Naive B cell (primary cell): ENCODE results near the gene LAMB3. TPM values are rescaled to one million over a fixed set of nuclear protein-coding genes. Genes with fewer than 3 reads are reported as not detected.
"Not testable (repeated sequence)": the region's sequence is repeated elsewhere in the genome, so short reads cannot be mapped to it uniquely, and the experiment has no call there.

Experiments used
- ATAC-seq, 2 donors: fragments of 150-1000 bp; cut with Tn5 transposase; 2 replicates each; pipeline ENCODE4 v1.10.0; 2021; ENCODE audit warnings: low read depth in 2 of 2, mild to moderate bottlenecking in 2 of 2, moderate library complexity in 2 of 2
- DNase-seq: peaks from one replicate; pipeline ENCODE4 v3.0.0; 2022
- H3K27ac Mint-ChIP-seq, 6 donors: one replicate each; pipeline ENCODE4 v1.8.0; 2020 to 2022; ENCODE audit warnings: mild to moderate bottlenecking in 6 of 6, mixed read lengths in 6 of 6, moderate library complexity in 5 of 6, inconsistent platforms in 2 of 6
- H3K27me3 Mint-ChIP-seq, 3 donors: one replicate each; pipeline ENCODE4 v1.8.0; 2021 to 2022; ENCODE audit warnings: mixed read lengths in 3 of 3, mild to moderate bottlenecking in 1 of 3
- H3K36me3 Mint-ChIP-seq, 2 donors: one replicate each; pipeline ENCODE4 v1.8.0; 2020 to 2022; ENCODE audit warnings: mixed read lengths in 2 of 2, inconsistent platforms in 1 of 2, mild to moderate bottlenecking in 1 of 2
- H3K4me1 Mint-ChIP-seq, 3 donors: one replicate each; pipeline ENCODE4 v1.8.0; 2020 to 2022; ENCODE audit warnings: mixed read lengths in 3 of 3, inconsistent platforms in 1 of 3, mild to moderate bottlenecking in 1 of 3, moderate library complexity in 1 of 3
- H3K4me3 Mint-ChIP-seq, 8 donors: one replicate each; pipeline ENCODE4 v1.8.0; 2020 to 2022; ENCODE audit warnings: mild to moderate bottlenecking in 8 of 8, mixed read lengths in 8 of 8, moderate library complexity in 8 of 8, inconsistent platforms in 2 of 8
- H3K9me3 Mint-ChIP-seq, 7 donors: one replicate each; pipeline ENCODE4 v1.8.0; 2020 to 2022; ENCODE audit warnings: mixed read lengths in 7 of 7, mild to moderate bottlenecking in 5 of 7, inconsistent platforms in 2 of 7, moderate library complexity in 1 of 7
- polyA plus RNA-seq, 6 donors: library from polyadenylated mRNA; unstranded; fragments of 300-500 nt; fragmentation: Illumina TruSeq; gene quantifications; one replicate each; pipeline ENCODE4 v1.2.3, GENCODE V29; 2021; ENCODE audit warnings: low read depth in 6 of 6

LAMB3 gene
- not detected for polyA plus RNA-seq

DNA sequence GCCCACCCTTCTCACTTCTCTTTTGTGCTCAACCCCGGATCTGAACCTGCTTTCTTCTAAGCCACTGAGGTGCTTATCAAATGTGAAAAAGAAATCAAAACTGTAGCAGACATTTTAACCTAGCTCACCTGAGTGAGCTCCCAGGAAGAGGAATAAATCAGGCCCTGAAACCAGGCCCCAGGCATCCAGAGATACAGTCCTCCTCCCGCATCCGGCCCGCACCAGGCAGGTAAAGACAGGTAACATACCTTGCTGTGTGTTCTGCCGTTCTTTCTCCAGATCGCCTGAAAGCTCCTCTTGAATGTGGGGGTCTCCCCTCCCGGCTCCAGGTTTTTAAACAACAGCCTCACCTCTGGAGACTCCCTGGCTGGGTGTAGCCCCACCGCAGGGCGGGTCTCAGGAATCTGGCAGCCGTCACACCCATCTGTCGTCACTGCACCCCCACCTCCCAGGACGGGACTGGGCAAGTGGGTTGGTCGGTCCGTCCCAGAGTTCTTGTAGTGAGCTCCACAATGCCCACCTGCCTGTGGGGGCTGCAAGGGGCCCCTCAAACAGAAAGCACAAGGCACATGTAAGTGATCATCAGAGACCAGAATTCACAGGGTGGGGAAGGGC, at the start of gene LAMB3:
Gene LAMB3, minus strand, starts transcription at position 305 of the 615 bp plus-strand sequence. CDS start 1,481 bp downstream, outside the sequence.
- no peaks in the 10 kb centered on the region for H3K36me3 Mint-ChIP-seq
- peak within 1 kb of the TSS in 1 of 8 donors; percentile 16 for H3K4me3 Mint-ChIP-seq
- no peak for DNase-seq
- ATAC-seq, result no peak
- H3K27ac Mint-ChIP-seq, result peak within 1 kb of the TSS in 3 of 6 donors; percentile 36 to 59 (median 52)
- no peaks in the 10 kb centered on the region for H3K9me3 Mint-ChIP-seq
- peaks cover 4 to 31% (median 23%) of the 10 kb centered on the region in 3 donors for H3K27me3 Mint-ChIP-seq
- no peaks in the 10 kb centered on the region for H3K4me1 Mint-ChIP-seq

DNA sequence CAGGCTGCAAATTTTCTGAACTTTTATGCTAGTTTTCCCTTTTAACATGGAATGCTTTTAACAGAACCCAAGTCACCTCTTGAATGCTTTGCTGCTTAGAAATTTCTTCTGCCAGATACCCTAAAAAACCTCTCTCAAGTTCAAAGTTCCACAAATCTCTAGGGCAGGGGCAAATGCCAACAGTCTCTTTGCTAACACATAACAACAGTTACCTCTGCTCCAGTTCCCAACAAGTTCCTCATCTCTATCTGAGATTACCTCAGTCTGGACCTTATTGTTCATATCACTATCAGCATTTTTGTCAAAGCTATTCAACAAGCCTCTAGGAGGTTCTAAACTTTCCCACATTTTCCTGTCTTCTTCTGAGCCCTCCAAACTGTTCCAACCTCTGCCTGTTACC, 48.5 kb upstream of the LAMB3 start:
- not testable (repeated sequence) for DNase-seq, H3K36me3 Mint-ChIP-seq, H3K9me3 Mint-ChIP-seq, H3K4me3 Mint-ChIP-seq, ATAC-seq, H3K4me1 Mint-ChIP-seq
- Mint-ChIP-seq H3K27ac (peak overlapping the region in 1 of 6 donors; percentile 25), H3K27me3 (peaks cover 33 to 54% (median 37%) of the 10 kb centered on the region in 3 donors)

DNA sequence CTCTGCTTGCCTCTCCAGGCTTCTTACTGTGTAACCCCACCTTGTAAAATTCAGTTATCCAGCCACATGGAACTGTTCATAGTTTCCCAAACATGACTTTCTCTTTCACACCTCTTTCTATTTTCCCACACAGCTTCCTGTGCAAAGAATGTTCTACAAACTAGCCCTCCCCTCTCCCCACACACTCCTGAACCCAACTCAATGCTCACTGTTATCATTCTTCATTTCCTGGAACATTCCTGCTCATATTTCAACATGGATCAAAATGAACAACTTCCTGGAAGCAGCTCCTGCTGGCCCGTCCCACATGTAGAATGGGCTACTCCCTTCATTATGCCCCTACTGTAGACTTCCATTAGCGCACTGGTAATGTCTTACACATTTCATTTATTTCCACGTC, 44.9 kb upstream of the LAMB3 start:
- ATAC-seq, result no peak
- Mint-ChIP-seq H3K27me3 (peaks cover 37 to 65% (median 44%) of the 10 kb centered on the region in 3 donors), H3K9me3 (peaks cover 0 to 2% (median 0%) of the 10 kb centered on the region in 7 donors), H3K4me3 (no peak overlapping the region), H3K27ac (no peak overlapping the region), H3K4me1 (peaks cover 0 to 8% (median 5%) of the 10 kb centered on the region in 3 donors), H3K36me3 (no peaks in the 10 kb centered on the region)
- DNase-seq, result no peak

DNA sequence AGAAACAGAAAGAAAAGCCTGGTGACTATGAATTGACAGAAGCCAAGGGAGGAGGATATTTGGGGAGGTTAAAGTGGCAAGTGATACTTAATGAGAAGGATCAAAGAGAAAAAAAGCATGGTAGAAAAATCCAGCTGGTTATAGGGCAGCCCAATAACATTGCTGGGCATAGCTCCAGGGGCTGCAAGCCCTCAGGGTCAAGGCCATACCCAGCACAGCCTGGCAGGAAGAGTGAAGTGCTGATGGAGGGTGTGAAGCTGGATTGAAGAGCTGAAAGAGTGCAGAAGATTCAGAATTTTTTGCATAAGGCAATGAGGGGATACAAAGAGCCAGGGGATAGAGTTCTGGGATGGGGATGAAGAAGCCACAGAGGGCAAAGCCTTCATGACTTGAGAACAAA, 44.4 kb upstream of the LAMB3 start:
- H3K4me3 Mint-ChIP-seq, result no peak overlapping the region
- H3K4me1 Mint-ChIP-seq, result peaks cover 0 to 8% (median 5%) of the 10 kb centered on the region in 3 donors
- no peaks in the 10 kb centered on the region for H3K36me3 Mint-ChIP-seq
- DNase-seq (no peak), ATAC-seq (no peak)
- H3K27ac Mint-ChIP-seq, result no peak overlapping the region
- peaks cover 0 to 2% (median 0%) of the 10 kb centered on the region in 7 donors for H3K9me3 Mint-ChIP-seq
- peaks cover 37 to 61% (median 42%) of the 10 kb centered on the region in 3 donors for H3K27me3 Mint-ChIP-seq

DNA sequence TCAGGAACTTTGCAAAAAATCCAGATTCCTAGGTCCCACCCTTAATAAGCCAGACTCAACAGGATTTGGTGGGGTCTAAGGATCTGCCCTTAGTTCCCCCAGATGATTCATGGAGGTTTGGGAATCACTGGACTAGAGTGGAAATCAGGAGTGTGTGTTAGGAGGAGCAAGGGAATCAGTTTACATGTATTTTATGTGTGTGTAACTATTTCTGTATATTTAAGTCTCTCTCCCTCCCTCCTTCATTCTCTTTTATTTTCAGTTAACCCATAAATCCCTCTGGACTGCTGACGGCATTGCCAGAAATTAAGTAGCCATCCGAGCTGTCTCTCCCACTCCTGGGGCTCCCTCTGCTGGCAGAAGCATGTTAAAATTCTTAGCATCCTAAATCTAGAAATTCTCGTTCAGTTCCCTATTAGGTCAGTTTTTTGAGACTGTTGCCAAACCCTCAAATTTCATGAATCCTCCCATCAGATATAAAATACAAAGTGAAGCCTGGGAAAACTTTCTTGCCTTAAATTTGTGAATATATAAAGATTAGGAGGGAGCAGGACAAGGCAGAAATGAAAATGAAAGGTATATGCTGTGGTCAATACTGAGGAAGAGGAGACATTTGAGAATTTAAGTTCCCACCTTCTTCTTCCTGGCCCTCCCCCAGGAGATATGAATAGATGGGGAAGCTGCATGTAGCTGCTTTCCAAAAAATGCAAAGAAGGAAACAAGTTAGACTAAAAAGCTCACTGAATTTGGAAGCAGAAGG, 40.7 kb upstream of the LAMB3 start:
- no peak for ATAC-seq
- peaks cover 21 to 53% (median 26%) of the 10 kb centered on the region in 3 donors for H3K27me3 Mint-ChIP-seq
- H3K27ac Mint-ChIP-seq, result peak overlapping the region in 2 of 6 donors; percentile 57
- H3K4me3 Mint-ChIP-seq, result no peak overlapping the region
- H3K9me3 Mint-ChIP-seq, result no peaks in the 10 kb centered on the region
- H3K36me3 Mint-ChIP-seq, result no peaks in the 10 kb centered on the region
- peak; percentile 29 for DNase-seq
- H3K4me1 Mint-ChIP-seq, result peaks cover 0 to 8% (median 5%) of the 10 kb centered on the region in 3 donors

DNA sequence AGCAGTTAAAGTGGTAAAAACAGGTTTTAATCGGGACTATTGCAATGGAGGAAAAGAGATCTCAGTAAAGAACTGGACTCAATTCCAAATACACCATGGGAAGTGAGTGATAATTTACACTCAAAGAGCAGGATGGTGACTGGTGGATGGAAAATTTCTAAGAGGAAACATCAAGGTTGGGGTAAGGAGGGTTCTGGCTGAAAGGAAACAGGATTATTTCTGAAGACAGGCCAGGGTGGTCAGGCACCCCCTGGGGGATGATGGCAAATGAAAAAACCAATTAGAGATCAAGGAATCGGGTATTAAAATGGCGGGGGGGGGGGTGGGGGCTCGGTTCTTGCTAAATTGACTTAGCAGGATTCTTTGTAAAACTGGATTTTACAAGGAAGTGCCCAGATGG, 40.1 kb upstream of the LAMB3 start:
- ATAC-seq, result no peak
- Mint-ChIP-seq H3K36me3 (no peaks in the 10 kb centered on the region), H3K9me3 (no peaks in the 10 kb centered on the region), H3K4me3 (peak overlapping the region in 1 of 8 donors; percentile 16), H3K27ac (no peak overlapping the region), H3K27me3 (peaks cover 21 to 50% (median 24%) of the 10 kb centered on the region in 3 donors), H3K4me1 (peaks cover 0 to 8% (median 5%) of the 10 kb centered on the region in 3 donors)
- no peak for DNase-seq

DNA sequence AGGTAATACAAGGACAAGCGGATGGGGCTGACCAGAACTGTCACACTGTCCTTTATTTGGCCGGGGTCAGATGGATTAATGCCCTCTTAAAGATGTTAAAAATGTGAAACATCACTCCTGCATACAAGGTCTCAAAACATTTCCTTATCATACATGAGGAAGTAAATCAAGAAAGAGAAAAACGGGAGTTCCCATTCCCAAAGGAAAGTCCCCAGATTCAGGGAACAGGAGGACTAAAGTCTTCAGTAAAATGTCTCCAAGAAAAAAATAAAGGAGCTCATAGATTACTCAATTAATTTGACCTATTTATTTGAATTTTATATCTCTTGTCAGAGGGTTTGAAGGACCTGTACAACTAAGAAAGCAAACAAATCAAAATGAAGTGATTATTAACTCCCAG, 39.0 kb upstream of the LAMB3 start:
- Mint-ChIP-seq H3K27me3 (peaks cover 18 to 39% (median 18%) of the 10 kb centered on the region in 3 donors), H3K9me3 (no peaks in the 10 kb centered on the region), H3K36me3 (no peaks in the 10 kb centered on the region), H3K27ac (no peak overlapping the region), H3K4me1 (peaks cover 0 to 8% (median 5%) of the 10 kb centered on the region in 3 donors), H3K4me3 (no peak overlapping the region)
- DNase-seq (no peak), ATAC-seq (no peak)

DNA sequence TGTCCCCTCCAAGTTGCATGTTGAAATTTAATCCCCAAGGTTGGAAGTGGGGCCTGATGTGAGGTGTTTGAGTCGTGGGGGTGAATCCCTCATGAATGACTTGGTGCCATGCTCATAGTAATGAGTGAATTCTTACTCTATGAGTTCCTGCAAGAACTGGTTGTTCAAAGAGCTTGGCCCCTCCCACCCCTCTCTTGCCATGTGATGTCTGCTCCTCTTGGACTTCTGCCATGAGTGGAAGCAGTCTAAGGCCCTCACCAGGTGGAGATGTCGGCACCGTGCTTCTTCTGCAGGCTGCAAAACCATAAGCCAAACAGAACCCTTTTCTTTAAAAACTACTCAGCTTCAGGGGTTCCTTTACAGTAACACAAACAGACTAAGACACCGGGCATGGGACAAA, 37.3 kb upstream of the LAMB3 start:
- Mint-ChIP-seq H3K4me1 (peaks cover 3 to 10% (median 8%) of the 10 kb centered on the region in 3 donors), H3K9me3 (no peaks in the 10 kb centered on the region), H3K27ac (no peak overlapping the region), H3K4me3 (no peak overlapping the region), H3K36me3 (no peaks in the 10 kb centered on the region), H3K27me3 (peaks cover 7 to 27% (median 24%) of the 10 kb centered on the region in 3 donors)
- DNase-seq (no peak), ATAC-seq (no peak)

DNA sequence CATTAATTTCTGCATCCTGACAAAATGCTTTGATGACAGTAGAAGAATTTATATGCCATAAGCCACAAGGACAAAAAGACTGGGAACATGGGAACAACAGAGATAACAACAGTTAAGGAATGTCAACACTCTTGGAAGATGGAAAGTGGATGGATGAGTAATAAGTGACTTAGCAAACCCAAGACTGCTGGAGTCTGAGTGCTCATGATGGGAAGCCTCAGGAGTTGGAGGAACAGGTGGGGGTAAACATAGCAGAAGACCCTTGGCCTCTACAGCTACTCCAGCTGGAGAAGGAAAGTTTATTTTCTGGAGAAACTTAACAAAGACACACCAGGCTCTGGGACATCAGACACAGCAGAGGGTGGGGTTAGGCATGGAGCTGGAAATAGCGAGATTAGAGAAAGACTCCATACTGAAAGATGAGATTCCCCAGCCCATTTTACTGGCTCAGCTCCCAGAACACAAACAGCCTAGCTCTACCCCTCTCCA, 36.6 kb upstream of the LAMB3 start:
- H3K4me3 Mint-ChIP-seq, result no peak overlapping the region
- DNase-seq (no peak), ATAC-seq (no peak)
- H3K4me1 Mint-ChIP-seq, result peaks cover 3 to 10% (median 7%) of the 10 kb centered on the region in 3 donors
- H3K9me3 Mint-ChIP-seq, result no peaks in the 10 kb centered on the region
- H3K27ac Mint-ChIP-seq, result no peak overlapping the region
- peaks cover 5 to 20% (median 17%) of the 10 kb centered on the region in 3 donors for H3K27me3 Mint-ChIP-seq
- H3K36me3 Mint-ChIP-seq, result no peaks in the 10 kb centered on the region

DNA sequence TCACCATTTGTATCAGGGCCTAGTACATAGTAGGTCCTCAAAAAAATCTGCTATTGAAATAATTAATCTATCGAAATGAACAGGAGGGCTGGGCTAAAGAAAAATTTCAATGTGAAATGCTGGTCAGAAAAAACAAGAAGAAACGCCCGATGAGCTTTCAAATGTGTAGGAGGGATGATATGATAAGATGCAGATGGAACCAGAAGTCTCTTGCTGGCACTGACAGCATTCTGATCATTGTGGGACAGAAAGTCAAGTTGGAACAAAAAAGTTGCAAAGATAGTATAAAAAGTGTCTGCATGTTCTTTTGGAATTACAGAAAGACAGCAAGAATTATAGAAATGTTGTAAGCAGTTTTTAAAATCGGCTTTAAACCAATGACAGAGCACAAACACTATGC, 34.1 kb upstream of the LAMB3 start:
- peaks cover 0 to 5% (median 3%) of the 10 kb centered on the region in 3 donors for H3K4me1 Mint-ChIP-seq
- H3K27ac Mint-ChIP-seq, result no peak overlapping the region
- DNase-seq (no peak), ATAC-seq (no peak)
- H3K9me3 Mint-ChIP-seq, result no peaks in the 10 kb centered on the region
- H3K27me3 Mint-ChIP-seq, result peaks cover 16 to 27% (median 17%) of the 10 kb centered on the region in 3 donors
- H3K36me3 Mint-ChIP-seq, result no peaks in the 10 kb centered on the region
- H3K4me3 Mint-ChIP-seq, result no peak overlapping the region

DNA sequence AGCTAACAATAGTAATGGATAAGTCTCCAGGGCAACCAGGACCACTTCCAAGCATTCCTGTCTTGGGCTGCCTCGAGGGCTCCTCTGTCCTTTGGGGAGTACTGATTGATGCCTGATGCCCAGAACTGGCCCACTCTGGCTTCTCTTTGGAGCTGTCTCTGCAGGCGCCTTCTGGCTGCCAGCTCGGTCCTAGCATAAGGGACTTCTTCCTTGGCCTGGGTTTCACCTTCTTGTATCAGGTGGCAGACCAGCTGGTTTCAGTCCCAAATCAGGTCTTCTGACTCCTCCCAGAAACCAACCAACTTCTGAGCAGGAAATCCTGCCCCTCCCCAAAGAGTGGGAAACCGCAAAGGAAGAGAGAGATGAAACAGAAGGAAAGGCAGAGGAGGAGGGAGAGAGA, 33.6 kb upstream of the LAMB3 start:
- H3K36me3 Mint-ChIP-seq, result no peaks in the 10 kb centered on the region
- H3K27me3 Mint-ChIP-seq, result peaks cover 21 to 32% (median 22%) of the 10 kb centered on the region in 3 donors
- H3K4me1 Mint-ChIP-seq, result peaks cover 0 to 5% (median 3%) of the 10 kb centered on the region in 3 donors
- ATAC-seq (no peak), DNase-seq (no peak)
- H3K4me3 Mint-ChIP-seq, result no peak overlapping the region
- H3K9me3 Mint-ChIP-seq, result no peaks in the 10 kb centered on the region
- H3K27ac Mint-ChIP-seq, result peak overlapping the region in 1 of 6 donors; percentile 18

DNA sequence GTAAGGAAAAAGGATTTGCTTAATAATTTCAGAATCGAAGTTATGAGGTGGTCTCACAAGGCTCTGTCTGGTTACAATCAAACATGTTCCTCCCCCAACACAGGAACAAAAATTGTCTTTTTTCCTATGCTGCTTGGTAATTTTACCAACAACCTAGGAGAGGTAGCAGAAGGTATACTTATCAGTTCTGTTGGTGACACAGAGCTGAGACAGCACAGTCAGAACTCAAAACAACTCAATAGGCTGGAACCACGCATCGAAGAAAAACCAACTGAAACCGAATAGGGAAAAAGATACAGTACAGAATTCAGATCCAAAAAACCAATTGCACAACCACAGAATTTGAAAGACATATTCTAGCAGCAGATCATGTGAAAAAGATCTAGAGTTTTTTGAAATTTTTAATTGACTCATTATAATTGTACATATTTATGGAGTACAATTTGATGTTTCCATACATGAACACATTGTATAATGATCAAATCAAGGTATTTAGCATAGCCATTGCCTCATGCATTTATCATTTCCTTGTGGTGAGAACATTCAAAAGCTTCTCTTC, 26.8 kb upstream of the LAMB3 start:
- H3K9me3 Mint-ChIP-seq, result peaks cover 0 to 7% (median 0%) of the 10 kb centered on the region in 7 donors
- H3K27me3 Mint-ChIP-seq, result peaks cover 69 to 80% (median 77%) of the 10 kb centered on the region in 3 donors
- no peak overlapping the region for H3K4me3 Mint-ChIP-seq
- DNase-seq (no peak), ATAC-seq (no peak)
- H3K36me3 Mint-ChIP-seq, result no peaks in the 10 kb centered on the region
- H3K4me1 Mint-ChIP-seq, result peaks cover 15 to 25% (median 24%) of the 10 kb centered on the region in 3 donors
- H3K27ac Mint-ChIP-seq, result no peak overlapping the region

DNA sequence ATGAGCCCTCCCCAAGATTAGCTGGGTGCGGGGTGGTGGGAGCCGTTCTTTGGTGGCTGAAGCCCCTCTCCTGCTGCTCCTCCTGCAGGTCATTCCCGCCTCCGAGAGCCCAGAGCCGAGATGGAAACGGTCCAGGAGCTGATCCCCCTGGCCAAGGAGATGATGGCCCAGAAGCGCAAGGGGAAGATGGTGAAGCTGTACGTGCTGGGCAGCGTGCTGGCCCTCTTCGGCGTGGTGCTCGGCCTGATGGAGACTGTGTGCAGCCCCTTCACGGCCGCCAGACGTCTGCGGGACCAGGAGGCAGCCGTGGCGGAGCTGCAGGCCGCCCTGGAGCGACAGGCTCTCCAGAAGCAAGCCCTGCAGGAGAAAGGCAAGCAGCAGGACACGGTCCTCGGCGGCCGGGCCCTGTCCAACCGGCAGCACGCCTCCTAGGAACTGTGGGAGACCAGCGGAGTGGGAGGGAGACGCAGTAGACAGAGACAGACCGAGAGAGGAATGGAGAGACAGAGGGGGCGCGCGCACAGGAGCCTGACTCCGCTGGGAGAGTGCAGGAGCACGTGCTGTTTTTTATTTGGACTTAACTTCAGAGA, 23.4 kb upstream of the LAMB3 start:
- H3K4me1 Mint-ChIP-seq, result peaks cover 21 to 36% (median 34%) of the 10 kb centered on the region in 3 donors
- peaks cover 0 to 7% (median 3%) of the 10 kb centered on the region in 7 donors for H3K9me3 Mint-ChIP-seq
- DNase-seq, result no peak
- peak overlapping the region in 5 of 8 donors; percentile 41 to 80 (median 57) for H3K4me3 Mint-ChIP-seq
- peaks cover 69 to 87% (median 84%) of the 10 kb centered on the region in 3 donors for H3K27me3 Mint-ChIP-seq
- no peaks in the 10 kb centered on the region for H3K36me3 Mint-ChIP-seq
- ATAC-seq, result no peak
- peak overlapping the region in 1 of 6 donors; percentile 33 for H3K27ac Mint-ChIP-seq
